K562 (cell line): ENCODE data around the gene ABHD4. TPM values are rescaled to one million over a fixed set of nuclear protein-coding genes. Genes with fewer than 3 reads are reported as not detected.

Experiments
- ATAC-seq: fragments of 200-7000 bp; cut with Tn5 transposase; 3 replicates; pipeline ENCODE4 v1.9.1; 2020; ENCODE audit warnings: moderate library complexity
- BruUV-seq: library from RNA; stranded (reverse); fragments of 400-500 nt; replicated peaks from 2 replicates; lab custom pipeline; 2021; lab: Mats Ljungman, UMichigan
- CTCF ChIA-PET: fragments of 300-600 bp; formaldehyde crosslinking; extraction: SDS; loops from one replicate; lab custom pipeline; 2021; ENCODE audit warnings: low intra/inter-chr PET ratio; lab: Yijun Ruan, JAX
- POLR2A ChIA-PET: fragments of 300-600, 350-650 bp; sonication (Branson Sonifier 250); formaldehyde crosslinking; extraction: SDS; loops from one replicate; lab custom pipeline; 2021; ENCODE audit warnings: antibody characterized with exemption, inconsistent platforms; lab: Yijun Ruan, JAX
- DNase-seq, 4 experiments: peaks; one replicate each; pipeline versions ENCODE4 v3.0.0 to v3.0.0-alpha.2; 2011 to 2018; ENCODE audit warnings: low spot score in 3 of 4, mixed read lengths in 3 of 4; ENCODE audit errors: extremely low read depth in 1 of 4
- FAIRE-seq: peaks from 2 replicates; lab custom pipeline; 2011; peaks lifted over from hg19 to GRCh38; lab: Jason Lieb, UNC
- H2AFZ ChIP-seq: 2 replicates; pipeline ENCODE4 v1.6.0; 2011; ENCODE audit warnings: low read depth, low read length, control low read depth, inconsistent platforms
- H3K27ac ChIP-seq: fragments of 200-600 bp; 3 replicates; pipeline ENCODE4 v1.8.0; 2011; ENCODE audit warnings: low read depth, mild to moderate bottlenecking, control low read depth, inconsistent platforms, low read length, moderate library complexity, mixed read lengths; ENCODE audit errors: extremely low read depth
- H3K27me3 ChIP-seq, 2 experiments: fragments of 300-600 bp in 1 of 2; 2 replicates in 1 of 2; 3 replicates in 1 of 2; pipeline versions ENCODE4 v1.6.0 to v1.8.0; 2011; ENCODE audit warnings: inconsistent platforms in 2 of 2, low read length in 2 of 2, mild to moderate bottlenecking in 1 of 2, mixed read lengths in 1 of 2, moderate library complexity in 1 of 2; ENCODE audit not compliant: control insufficient read depth in 2 of 2, insufficient read depth in 2 of 2
- H3K36me3 ChIP-seq: fragments of 300-600 bp; 3 replicates; pipeline ENCODE4 v1.8.0; 2011; ENCODE audit warnings: mild to moderate bottlenecking, low read length, inconsistent platforms; ENCODE audit not compliant: control insufficient read depth, insufficient read depth
- H3K4me1 ChIP-seq, 2 experiments: fragments of 200-600 bp in 1 of 2; replicated peaks in 1 of 2; 2 replicates in 1 of 2; 3 replicates in 1 of 2; pipeline versions ENCODE4 v1.5.1 to v1.8.0; 2011; ENCODE audit warnings: inconsistent platforms in 2 of 2, low read length in 2 of 2, mild to moderate bottlenecking in 1 of 2, mixed read lengths in 1 of 2, moderate library complexity in 1 of 2; ENCODE audit not compliant: control insufficient read depth in 2 of 2, insufficient read depth in 2 of 2
- H3K4me2 ChIP-seq: 2 replicates; pipeline ENCODE4 v1.6.1; 2011; ENCODE audit warnings: low read length, control low read depth, inconsistent platforms, mixed read lengths; ENCODE audit not compliant: insufficient read depth
- H3K4me3 ChIP-seq: fragments of 200-600 bp; sonication (generic), shearing (Covaris generic); 2 replicates; pipeline ENCODE4 v1.5.1; 2016; ENCODE audit warnings: control low read depth, inconsistent platforms
- H3K79me2 ChIP-seq: fragments of 200-600 bp; 3 replicates; pipeline ENCODE4 v1.8.0; 2011; ENCODE audit warnings: low read length, inconsistent platforms; ENCODE audit not compliant: control insufficient read depth, insufficient read depth
- H3K9ac ChIP-seq, 2 experiments: 2 replicates each; pipeline versions ENCODE4 v1.6.0 to v1.6.1; 2011; ENCODE audit warnings: low read depth in 2 of 2, low read length in 2 of 2, control low read depth in 1 of 2, inconsistent platforms in 1 of 2, mild to moderate bottlenecking in 1 of 2, mixed read lengths in 1 of 2; ENCODE audit not compliant: insufficient read depth in 1 of 2
- H3K9me1 ChIP-seq: one replicate; pipeline ENCODE4 v1.6.0; 2011; ENCODE audit warnings: inconsistent platforms, mild to moderate bottlenecking, low read length, moderate library complexity; ENCODE audit not compliant: control insufficient read depth, insufficient read depth
- H3K9me3 ChIP-seq: replicated peaks from 2 replicates; pipeline ENCODE4 v1.5.1; 2011; ENCODE audit warnings: low read depth, low read length, inconsistent platforms; ENCODE audit not compliant: control insufficient read depth, insufficient read depth
- H4K20me1 ChIP-seq: replicated peaks from 2 replicates; pipeline ENCODE4 v1.6.1; 2011; ENCODE audit warnings: low read length, inconsistent platforms, mixed read lengths; ENCODE audit not compliant: control insufficient read depth, insufficient read depth
- C11orf30 ChIP-seq: fragments of 450-650 bp; IDR thresholded peaks from 2 replicates; pipeline ENCODE4 v1.6.1; 2016; ENCODE audit warnings: low read depth, mild to moderate bottlenecking
- CHD1 ChIP-seq: fragments of 200-600 bp; sonication (generic); IDR thresholded peaks from one replicate; pipeline ENCODE4 v1.6.1; 2012; ENCODE audit warnings: mild to moderate bottlenecking, moderate library complexity, low read length, inconsistent platforms
- SMARCA4 ChIP-seq: fragments of 450-650 bp; IDR thresholded peaks from 2 replicates; pipeline ENCODE4 v1.6.1; 2016
- SP1 ChIP-seq: sonication (generic); formaldehyde crosslinking; IDR thresholded peaks from 2 replicates; pipeline ENCODE4 v1.8.1; 2022; ENCODE audit warnings: mild to moderate bottlenecking, missing genetic modification reagents
- ZNF316 ChIP-seq: fragments of 450-650 bp; IDR thresholded peaks from 2 replicates; pipeline ENCODE4 v1.6.1; 2016
- WGBS: fragments of 100-300 bp; shearing (Covaris generic); methylation state at CpG from one replicate; pipeline ENCODE4 v1.1.6; 2016; ENCODE audit warnings: low coverage, mixed read lengths; ENCODE audit not compliant: insufficient coverage; ENCODE audit errors: missing lambda C conversion rate; 5-methylcytosine and 5-hydroxymethylcytosine counted together
- in situ Hi-C: fragments of 300-500 bp; cut with MboI; formaldehyde crosslinking; loops from 4 replicates; pipeline ENCODE4 v1.15.0; 2018; ENCODE audit warnings: inconsistent platforms, mixed read lengths
- intact Hi-C: fragments of 100-400 bp; cut with micrococcal nuclease; formaldehyde crosslinking; loops from 2 replicates; pipeline ENCODE4 v1.14.2; 2022
- polyA plus RNA-seq, 8 experiments: library from polyadenylated mRNA; depleted of rRNA in 4 of 8; stranded (reverse) in 5 of 8; unstranded in 3 of 8; fragments of >200 nt; fragmentation: Nextera tagmentation in 2 of 8; fragmentation: Illumina TruSeq in 1 of 8; extraction: Ambion mirVana in 2 of 8; extraction: Trizol in 1 of 8; gene quantifications; 2 replicates each; pipeline versions ENCODE4 v1.2.1 to v1.2.3, GENCODE V29; 2011 to 2014; ENCODE audit warnings: inconsistent platforms in 1 of 8, missing spikeins in 1 of 8
- total RNA-seq, 7 experiments: library from RNA; depleted of rRNA in 6 of 7; stranded (reverse); fragments of >200 nt in 6 of 7; fragmentation: Illumina TruSeq in 2 of 7; extraction: Trizol in 2 of 7; gene quantifications; 2 replicates each; pipeline versions ENCODE4 v1.2.1 to v1.2.3, GENCODE V29; 2011 to 2021; ENCODE audit warnings: low replicate concordance in 1 of 7
- TF ChIP-seq, protein P1 (sequence below): fragments of 250-450 bp; sonication (Bioruptor Pico); IDR thresholded peaks from 2 replicates; pipeline ENCODE4 v1.9.0; 2021; ENCODE audit warnings: mild to moderate bottlenecking, inconsistent platforms
- TF ChIP-seq, protein P2 (sequence below): fragments of 450-650 bp; IDR thresholded peaks from 2 replicates; pipeline ENCODE4 v1.6.1; 2016; ENCODE audit warnings: low read depth
- TF ChIP-seq, protein P3 (sequence below): sonication (generic); formaldehyde crosslinking; IDR thresholded peaks from 2 replicates; pipeline ENCODE4 v1.8.0; 2022; ENCODE audit warnings: mild to moderate bottlenecking, missing genetic modification reagents

ABHD4 gene
- total and polyA plus RNA-seq, 9 of the 15 experiments (the other 6 are each of a cell fraction or from before 2014, with no cell fraction given) = 3.6 to 12.0 (median 7.2) TPM

DNA sequence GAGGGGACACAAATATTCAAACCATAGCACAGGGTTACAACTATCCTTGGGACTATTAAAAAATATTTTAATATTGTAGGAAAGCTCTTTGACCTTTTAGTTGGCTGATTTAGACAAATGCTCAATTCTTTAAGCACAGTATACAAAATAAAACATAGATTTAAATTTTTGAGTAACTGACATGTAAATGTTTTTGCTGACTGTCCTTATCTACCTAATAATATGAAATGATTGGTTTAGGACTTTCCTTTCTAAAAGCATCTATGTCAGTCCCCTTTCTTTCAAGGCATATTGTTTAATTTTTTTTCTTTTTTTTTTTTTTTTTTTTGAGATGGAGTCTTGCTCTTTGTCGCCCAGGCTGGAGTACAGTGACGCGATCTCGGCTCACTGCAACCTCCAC lies 62.6 kb downstream of the ABHD4 start:
- BruUV-seq = no TSS peak
- FAIRE-seq (no peak), ATAC-seq (no peak), DNase-seq (no peak)
- no CpG with 5 or more reads among the region's 4 CpGs for WGBS
- intact Hi-C loops = no loop called here
- Histone ChIP-seq H3K79me2 (no peaks in the 10 kb centered on the region), H3K9ac (no peak overlapping the region), H4K20me1 (no peaks in the 10 kb centered on the region), H3K27ac (no peak overlapping the region), H3K9me3 (no peaks in the 10 kb centered on the region), H3K36me3 (no peaks in the 10 kb centered on the region), H3K9me1 (no peaks in the 10 kb centered on the region), H2AFZ (no peak overlapping the region), H3K4me1 (no peaks in the 10 kb centered on the region; a peak in 1 of 5 replicates), H3K4me2 (no peak overlapping the region), H3K4me3 (no peak overlapping the region), H3K27me3 (no peaks in the 10 kb centered on the region)
- in situ Hi-C loops = no loop called here
- ChIA-PET CTCF (no interaction called here), POLR2A (no interaction called here)
- TF ChIP-seq SMARCA4 = no peak
- TF ChIP-seq, protein P1, sequence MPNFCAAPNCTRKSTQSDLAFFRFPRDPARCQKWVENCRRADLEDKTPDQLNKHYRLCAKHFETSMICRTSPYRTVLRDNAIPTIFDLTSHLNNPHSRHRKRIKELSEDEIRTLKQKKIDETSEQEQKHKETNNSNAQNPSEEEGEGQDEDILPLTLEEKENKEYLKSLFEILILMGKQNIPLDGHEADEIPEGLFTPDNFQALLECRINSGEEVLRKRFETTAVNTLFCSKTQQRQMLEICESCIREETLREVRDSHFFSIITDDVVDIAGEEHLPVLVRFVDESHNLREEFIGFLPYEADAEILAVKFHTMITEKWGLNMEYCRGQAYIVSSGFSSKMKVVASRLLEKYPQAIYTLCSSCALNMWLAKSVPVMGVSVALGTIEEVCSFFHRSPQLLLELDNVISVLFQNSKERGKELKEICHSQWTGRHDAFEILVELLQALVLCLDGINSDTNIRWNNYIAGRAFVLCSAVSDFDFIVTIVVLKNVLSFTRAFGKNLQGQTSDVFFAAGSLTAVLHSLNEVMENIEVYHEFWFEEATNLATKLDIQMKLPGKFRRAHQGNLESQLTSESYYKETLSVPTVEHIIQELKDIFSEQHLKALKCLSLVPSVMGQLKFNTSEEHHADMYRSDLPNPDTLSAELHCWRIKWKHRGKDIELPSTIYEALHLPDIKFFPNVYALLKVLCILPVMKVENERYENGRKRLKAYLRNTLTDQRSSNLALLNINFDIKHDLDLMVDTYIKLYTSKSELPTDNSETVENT = no peak
- no peak for TF ChIP-seq CHD1
- TF ChIP-seq SP1 = no peak
- peak; percentile 52 for TF ChIP-seq ZNF316
- TF ChIP-seq, protein P2, sequence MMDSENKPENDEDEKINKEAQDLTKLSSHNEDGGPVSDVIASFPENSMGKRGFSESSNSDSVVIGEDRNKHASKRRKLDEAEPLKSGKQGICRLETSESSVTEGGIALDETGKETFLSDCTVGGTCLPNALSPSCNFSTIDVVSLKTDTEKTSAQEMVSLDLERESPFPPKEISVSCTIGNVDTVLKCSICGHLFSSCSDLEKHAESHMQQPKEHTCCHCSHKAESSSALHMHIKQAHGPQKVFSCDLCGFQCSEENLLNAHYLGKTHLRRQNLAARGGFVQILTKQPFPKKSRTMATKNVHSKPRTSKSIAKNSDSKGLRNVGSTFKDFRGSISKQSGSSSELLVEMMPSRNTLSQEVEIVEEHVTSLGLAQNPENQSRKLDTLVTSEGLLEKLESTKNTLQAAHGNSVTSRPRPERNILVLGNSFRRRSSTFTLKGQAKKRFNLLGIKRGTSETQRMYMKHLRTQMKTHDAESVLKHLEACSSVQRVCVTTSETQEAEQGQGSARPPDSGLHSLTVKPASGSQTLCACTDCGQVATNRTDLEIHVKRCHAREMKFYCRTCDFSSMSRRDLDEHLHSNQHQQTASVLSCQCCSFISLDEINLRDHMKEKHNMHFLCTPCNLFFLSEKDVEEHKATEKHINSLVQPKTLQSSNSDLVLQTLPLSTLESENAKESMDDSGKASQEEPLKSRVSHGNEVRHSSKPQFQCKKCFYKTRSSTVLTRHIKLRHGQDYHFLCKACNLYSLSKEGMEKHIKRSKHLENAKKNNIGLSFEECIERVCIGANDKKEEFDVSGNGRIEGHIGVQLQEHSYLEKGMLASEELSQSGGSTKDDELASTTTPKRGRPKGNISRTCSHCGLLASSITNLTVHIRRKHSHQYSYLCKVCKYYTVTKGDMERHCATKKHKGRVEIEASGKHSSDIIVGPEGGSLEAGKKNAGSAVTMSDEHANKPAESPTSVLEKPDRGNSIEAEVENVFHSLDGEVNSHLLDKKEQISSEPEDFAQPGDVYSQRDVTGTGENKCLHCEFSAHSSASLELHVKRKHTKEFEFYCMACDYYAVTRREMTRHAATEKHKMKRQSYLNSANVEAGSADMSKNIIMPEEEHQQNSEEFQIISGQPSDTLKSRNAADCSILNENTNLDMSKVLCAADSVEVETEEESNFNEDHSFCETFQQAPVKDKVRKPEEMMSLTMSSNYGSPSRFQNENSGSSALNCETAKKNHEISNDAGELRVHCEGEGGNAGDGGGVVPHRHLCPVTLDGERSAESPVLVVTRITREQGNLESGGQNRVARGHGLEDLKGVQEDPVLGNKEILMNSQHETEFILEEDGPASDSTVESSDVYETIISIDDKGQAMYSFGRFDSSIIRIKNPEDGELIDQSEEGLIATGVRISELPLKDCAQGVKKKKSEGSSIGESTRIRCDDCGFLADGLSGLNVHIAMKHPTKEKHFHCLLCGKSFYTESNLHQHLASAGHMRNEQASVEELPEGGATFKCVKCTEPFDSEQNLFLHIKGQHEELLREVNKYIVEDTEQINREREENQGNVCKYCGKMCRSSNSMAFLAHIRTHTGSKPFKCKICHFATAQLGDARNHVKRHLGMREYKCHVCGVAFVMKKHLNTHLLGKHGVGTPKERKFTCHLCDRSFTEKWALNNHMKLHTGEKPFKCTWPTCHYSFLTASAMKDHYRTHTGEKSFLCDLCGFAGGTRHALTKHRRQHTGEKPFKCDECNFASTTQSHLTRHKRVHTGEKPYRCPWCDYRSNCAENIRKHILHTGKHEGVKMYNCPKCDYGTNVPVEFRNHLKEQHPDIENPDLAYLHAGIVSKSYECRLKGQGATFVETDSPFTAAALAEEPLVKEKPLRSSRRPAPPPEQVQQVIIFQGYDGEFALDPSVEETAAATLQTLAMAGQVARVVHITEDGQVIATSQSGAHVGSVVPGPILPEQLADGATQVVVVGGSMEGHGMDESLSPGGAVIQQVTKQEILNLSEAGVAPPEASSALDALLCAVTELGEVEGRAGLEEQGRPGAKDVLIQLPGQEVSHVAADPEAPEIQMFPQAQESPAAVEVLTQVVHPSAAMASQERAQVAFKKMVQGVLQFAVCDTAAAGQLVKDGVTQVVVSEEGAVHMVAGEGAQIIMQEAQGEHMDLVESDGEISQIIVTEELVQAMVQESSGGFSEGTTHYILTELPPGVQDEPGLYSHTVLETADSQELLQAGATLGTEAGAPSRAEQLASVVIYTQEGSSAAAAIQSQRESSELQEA = no peak
- peak; percentile 47; the same call in 1 of the 2 replicates for TF ChIP-seq C11orf30
- TF ChIP-seq, protein P3, sequence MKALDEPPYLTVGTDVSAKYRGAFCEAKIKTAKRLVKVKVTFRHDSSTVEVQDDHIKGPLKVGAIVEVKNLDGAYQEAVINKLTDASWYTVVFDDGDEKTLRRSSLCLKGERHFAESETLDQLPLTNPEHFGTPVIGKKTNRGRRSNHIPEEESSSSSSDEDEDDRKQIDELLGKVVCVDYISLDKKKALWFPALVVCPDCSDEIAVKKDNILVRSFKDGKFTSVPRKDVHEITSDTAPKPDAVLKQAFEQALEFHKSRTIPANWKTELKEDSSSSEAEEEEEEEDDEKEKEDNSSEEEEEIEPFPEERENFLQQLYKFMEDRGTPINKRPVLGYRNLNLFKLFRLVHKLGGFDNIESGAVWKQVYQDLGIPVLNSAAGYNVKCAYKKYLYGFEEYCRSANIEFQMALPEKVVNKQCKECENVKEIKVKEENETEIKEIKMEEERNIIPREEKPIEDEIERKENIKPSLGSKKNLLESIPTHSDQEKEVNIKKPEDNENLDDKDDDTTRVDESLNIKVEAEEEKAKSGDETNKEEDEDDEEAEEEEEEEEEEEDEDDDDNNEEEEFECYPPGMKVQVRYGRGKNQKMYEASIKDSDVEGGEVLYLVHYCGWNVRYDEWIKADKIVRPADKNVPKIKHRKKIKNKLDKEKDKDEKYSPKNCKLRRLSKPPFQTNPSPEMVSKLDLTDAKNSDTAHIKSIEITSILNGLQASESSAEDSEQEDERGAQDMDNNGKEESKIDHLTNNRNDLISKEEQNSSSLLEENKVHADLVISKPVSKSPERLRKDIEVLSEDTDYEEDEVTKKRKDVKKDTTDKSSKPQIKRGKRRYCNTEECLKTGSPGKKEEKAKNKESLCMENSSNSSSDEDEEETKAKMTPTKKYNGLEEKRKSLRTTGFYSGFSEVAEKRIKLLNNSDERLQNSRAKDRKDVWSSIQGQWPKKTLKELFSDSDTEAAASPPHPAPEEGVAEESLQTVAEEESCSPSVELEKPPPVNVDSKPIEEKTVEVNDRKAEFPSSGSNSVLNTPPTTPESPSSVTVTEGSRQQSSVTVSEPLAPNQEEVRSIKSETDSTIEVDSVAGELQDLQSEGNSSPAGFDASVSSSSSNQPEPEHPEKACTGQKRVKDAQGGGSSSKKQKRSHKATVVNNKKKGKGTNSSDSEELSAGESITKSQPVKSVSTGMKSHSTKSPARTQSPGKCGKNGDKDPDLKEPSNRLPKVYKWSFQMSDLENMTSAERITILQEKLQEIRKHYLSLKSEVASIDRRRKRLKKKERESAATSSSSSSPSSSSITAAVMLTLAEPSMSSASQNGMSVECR = no peak
